MM.1S (cell line): ENCODE results near the gene CAPN10.

ENCODE experiments used
- DNase-seq: peaks from one replicate; pipeline ENCODE4 v3.0.0-alpha.2; 2015
- H2AFZ ChIP-seq: fragments of 300-600 bp; sonication (generic); 2 replicates; pipeline ENCODE4 v1.6.0; 2016; ENCODE audit warnings: antibody characterized with exemption, low read length
- H3F3A ChIP-seq: fragments of 300-600 bp; sonication (generic); 2 replicates; pipeline ENCODE4 v1.6.1; 2016; ENCODE audit warnings: mild to moderate bottlenecking, antibody characterized with exemption, low read length, moderate library complexity, mixed read lengths; ENCODE audit not compliant: insufficient read depth
- H3K27ac ChIP-seq: fragments of 300-600 bp; sonication (generic); 2 replicates; pipeline ENCODE4 v1.5.1; 2016; ENCODE audit warnings: mild to moderate bottlenecking, low read length
- H3K27me3 ChIP-seq: fragments of 300-600 bp; sonication (generic); replicated peaks from 2 replicates; pipeline ENCODE4 v1.6.0; 2016; ENCODE audit warnings: low read length; ENCODE audit not compliant: insufficient read depth
- H3K36me3 ChIP-seq: fragments of 300-600 bp; sonication (generic); replicated peaks from 2 replicates; pipeline ENCODE4 v1.6.1; 2016; ENCODE audit warnings: mild to moderate bottlenecking, low read length, mixed read lengths; ENCODE audit not compliant: insufficient read depth
- H3K4me1 ChIP-seq: fragments of 300-600 bp; sonication (generic); 2 replicates; pipeline ENCODE4 v1.6.1; 2016; ENCODE audit warnings: low read length, mixed read lengths
- H3K4me2 ChIP-seq: fragments of 300-600 bp; sonication (generic); 2 replicates; pipeline ENCODE4 v1.6.0; 2016; ENCODE audit warnings: low read depth, low read length
- H3K4me3 ChIP-seq: fragments of 300-600 bp; sonication (generic); 2 replicates; pipeline ENCODE4 v1.5.1; 2016; ENCODE audit warnings: low read length, mixed read lengths
- H3K79me2 ChIP-seq: fragments of 300-600 bp; sonication (generic); 2 replicates; pipeline ENCODE4 v1.6.1; 2016; ENCODE audit warnings: mixed run types, low read length, mixed read lengths
- H3K9ac ChIP-seq: fragments of 300-600 bp; sonication (generic); 2 replicates; pipeline ENCODE4 v1.6.1; 2016; ENCODE audit warnings: low read length, mixed read lengths
- H3K9me2 ChIP-seq: fragments of 300-600 bp; sonication (generic); replicated peaks from 2 replicates; pipeline ENCODE4 v1.6.1; 2016; ENCODE audit warnings: mild to moderate bottlenecking, low read length, mixed read lengths; ENCODE audit not compliant: insufficient read depth
- H3K9me3 ChIP-seq: fragments of 300-600 bp; sonication (generic); replicated peaks from 2 replicates; pipeline ENCODE4 v1.6.1; 2016; ENCODE audit warnings: mild to moderate bottlenecking, low read length, mixed read lengths; ENCODE audit not compliant: insufficient read depth
- H4K20me1 ChIP-seq: fragments of 300-600 bp; sonication (generic); 2 replicates; pipeline ENCODE4 v1.6.1; 2016; ENCODE audit warnings: mild to moderate bottlenecking, low read length, moderate library complexity, mixed read lengths; ENCODE audit not compliant: insufficient read depth
- CTCF ChIP-seq: fragments of 300-600 bp; sonication (generic); IDR thresholded peaks from 2 replicates; pipeline ENCODE4 v1.5.1; 2016; ENCODE audit warnings: antibody characterized with exemption, low read length, mixed read lengths
- EZH2 ChIP-seq: fragments of 300-600 bp; sonication (generic); optimal IDR thresholded peaks from 2 replicates; pipeline ENCODE3; 2017; ENCODE audit warnings: low read depth, mild to moderate bottlenecking, antibody characterized with exemption, low read length, mixed read lengths
- EZH2phosphoT487 ChIP-seq: fragments of 300-600 bp; sonication (generic); IDR thresholded peaks from 2 replicates; pipeline ENCODE4 v1.6.1; 2018; ENCODE audit warnings: antibody characterized with exemption, low read length

The CAPN10 gene

GRCh38 chr2:240597054-240597418, 10.5 kb downstream of the CAPN10 start:
- Histone ChIP-seq H2AFZ (no peak overlapping the region), H3K4me2 (no peak overlapping the region), H3K9me2 (no peaks in the 10 kb centered on the region), H4K20me1 (no peaks in the 10 kb centered on the region), H3K27ac (no peak overlapping the region), H3K27me3 (no peaks in the 10 kb centered on the region), H3K4me3 (no peak overlapping the region), H3F3A (no peaks in the 10 kb centered on the region), H3K4me1 (no peaks in the 10 kb centered on the region), H3K79me2 (peaks cover 25% of the 10 kb centered on the region), H3K9ac (no peak overlapping the region), H3K9me3 (no peaks in the 10 kb centered on the region), H3K36me3 (no peaks in the 10 kb centered on the region)
- DNase-seq, result no peak
- TF ChIP-seq EZH2phosphoT487 (no peak), EZH2 (no peak), CTCF (no peak)

- Histone ChIP-seq H3K9me3 (no peaks in the 10 kb centered on the region), H4K20me1 (no peaks in the 10 kb centered on the region), H3K4me3 (no peak overlapping the region), H3K4me2 (no peak overlapping the region), H3K36me3 (no peaks in the 10 kb centered on the region), H3K27me3 (no peaks in the 10 kb centered on the region), H3K9me2 (no peaks in the 10 kb centered on the region), H3K4me1 (no peaks in the 10 kb centered on the region), H2AFZ (no peak overlapping the region), H3K9ac (no peak overlapping the region), H3K79me2 (peaks cover 19% of the 10 kb centered on the region), H3F3A (no peaks in the 10 kb centered on the region), H3K27ac (no peak overlapping the region)
- DNase-seq, result no peak
- TF ChIP-seq EZH2, result no peak
- TF ChIP-seq EZH2phosphoT487, result no peak
- TF ChIP-seq CTCF, result no peak
These were observed 11.1 kb downstream of the CAPN10 start for GRCh38 chr2:240597419-240598181.

- Histone ChIP-seq H3K9ac (no peak overlapping the region), H3K27me3 (no peaks in the 10 kb centered on the region), H3K4me3 (no peak overlapping the region), H3K4me1 (no peaks in the 10 kb centered on the region), H3K36me3 (no peaks in the 10 kb centered on the region), H3F3A (no peaks in the 10 kb centered on the region), H4K20me1 (no peaks in the 10 kb centered on the region), H3K9me2 (no peaks in the 10 kb centered on the region), H3K9me3 (no peaks in the 10 kb centered on the region), H3K79me2 (peaks cover 11% of the 10 kb centered on the region), H3K27ac (no peak overlapping the region), H2AFZ (no peak overlapping the region), H3K4me2 (no peak overlapping the region)
- DNase-seq, result no peak
- TF ChIP-seq EZH2 (no peak), CTCF (no peak), EZH2phosphoT487 (no peak)
These were observed 11.9 kb downstream of the CAPN10 start for GRCh38 chr2:240598311-240598911.
